DMS153 (cell line): ENCODE measurements around the gene TMPO.
"Not testable (repeated sequence)": the region's sequence is repeated elsewhere in the genome, so short reads cannot be mapped to it uniquely, and the experiment has no call there.

Experiments used
- DNase-seq: peaks from one replicate; lab custom pipeline; 2025; lab: John Stamatoyannopoulos, UW

Gene TMPO

GRCh38 chr12:98511806-98512205, 3.6 kb upstream of the TMPO start:
- DNase-seq: not testable (repeated sequence)

- DNase-seq: no peak
These were observed 1.7 kb upstream of the TMPO start for GRCh38 chr12:98513379-98514322.

GRCh38 chr12:98514982-98515286, 456 bp upstream of the TMPO start:
- DNase-seq: no peak

GRCh38 chr12:98516111-98516873, 902 bp downstream of the TMPO start:
- peak; percentile 85 for DNase-seq

- no peak for DNase-seq
These were observed 4.0 kb downstream of the TMPO start for GRCh38 chr12:98519257-98519907.

GRCh38 chr12:98530068-98530467, 14.7 kb downstream of the TMPO start:
- DNase-seq: no peak

GRCh38 chr12:98532687-98533304, 17.4 kb downstream of the TMPO start:
- peak; percentile 18 for DNase-seq

- DNase-seq: no peak
These were observed 18.4 kb downstream of the TMPO start for GRCh38 chr12:98533723-98534251.

- no peak for DNase-seq
These were observed 22.6 kb downstream of the TMPO start for GRCh38 chr12:98538031-98538430.

GRCh38 chr12:98543701-98544100, 28.3 kb downstream of the TMPO start:
- DNase-seq: no peak

- DNase-seq: no peak
These were observed 29.4 kb downstream of the TMPO start for GRCh38 chr12:98544751-98545150.

- no peak for DNase-seq
These were observed 34.2 kb downstream of the TMPO start for GRCh38 chr12:98549371-98550110.

GRCh38 chr12:98551787-98552186, 36.4 kb downstream of the TMPO start:
- DNase-seq: no peak

- not testable (repeated sequence) for DNase-seq
These were observed 42.7 kb downstream of the TMPO start for GRCh38 chr12:98558097-98558496.

GRCh38 chr12:98559666-98560065, 44.3 kb downstream of the TMPO start:
- no peak for DNase-seq

GRCh38 chr12:98561846-98562245, 46.5 kb downstream of the TMPO start:
- no peak for DNase-seq

GRCh38 chr12:98572010-98572409, 56.6 kb downstream of the TMPO start:
- no peak for DNase-seq

- no peak for DNase-seq
These were observed 58.7 kb downstream of the TMPO start for GRCh38 chr12:98574110-98574509.

- no peak for DNase-seq
These were observed 59.6 kb downstream of the TMPO start for GRCh38 chr12:98575013-98575412.

- DNase-seq: not testable (repeated sequence)
These were observed 61.4 kb downstream of the TMPO start for GRCh38 chr12:98576795-98577194.

GRCh38 chr12:98578392-98578791, 63.0 kb downstream of the TMPO start:
- DNase-seq: no peak
